Right cardiac atrium (tissue), 5 donors: ENCODE data around the gene ECE2. TPM values are rescaled to one million over a fixed set of nuclear protein-coding genes. Genes with fewer than 3 reads are reported as not detected.
A peak's percentile ranks its signal among the peaks of the same experiment; 100 is the strongest.
"Not testable (repeated sequence)": the region's sequence is repeated elsewhere in the genome, so short reads cannot be mapped to it uniquely, and the experiment has no call there.

Experiments
- ATAC-seq, 2 donors: fragments of 200-7000 bp; cut with Tn5 transposase; one replicate each; pipeline versions ENCODE4 v1.8.0 to v1.9.1; 2020; ENCODE audit warnings: moderate library complexity in 2 of 2, mild to moderate bottlenecking in 1 of 2
- DNase-seq, 3 donors: peaks; one replicate each; pipeline ENCODE4 v3.0.0-alpha.2; 2020
- H3K27ac ChIP-seq: one replicate; pipeline ENCODE4 v1.5.1; 2013; ENCODE audit warnings: mild to moderate bottlenecking, low read length, control low read depth, moderate library complexity
- H3K27me3 ChIP-seq: one replicate; pipeline ENCODE4 v1.6.1; 2013; ENCODE audit not compliant: control insufficient read depth, insufficient read depth
- H3K4me1 ChIP-seq: one replicate; pipeline ENCODE4 v1.6.1; 2013; ENCODE audit warnings: low read length; ENCODE audit not compliant: control insufficient read depth, insufficient read depth
- H3K4me3 ChIP-seq: one replicate; pipeline ENCODE4 v1.5.1; 2013; ENCODE audit warnings: low read length, control low read depth
- H3K9me3 ChIP-seq: one replicate; pipeline ENCODE4 v1.6.1; 2013; ENCODE audit warnings: low read length; ENCODE audit not compliant: control insufficient read depth
- WGBS: extraction: QIAGEN DNeasy Blood & Tissue Kit; methylation state at CpG from one replicate; pipeline ENCODE4 v1.1.7; 2013; 5-methylcytosine and 5-hydroxymethylcytosine counted together
- intact Hi-C, 4 donors: fragments of 100-400 bp; cut with DNase I; formaldehyde crosslinking; loops; one replicate each; pipeline versions ENCODE4 v1.11.0 to v1.14.0; 2022 to 2023
- polyA plus RNA-seq: library from polyadenylated mRNA; stranded (reverse); fragments of 200-250 nt; gene quantifications from one replicate; pipeline ENCODE4 v1.2.3, GENCODE V29; 2013
- total RNA-seq, 4 donors: library from RNA; stranded (reverse); fragmentation: NEBNext Ultra II Directional; extraction: Animal tissue kit (Norgen Biotek cat#: 25700); gene quantifications; one replicate each; pipeline ENCODE4 v1.2.1, GENCODE V29; 2021
- donor health status: healthy with polysubstance abuse.
- donor health status: DM: no; HTN: yes; CAD: no.
- donor health status: DM: no; HTN: no; CAD: no.
- donor health status: DM: no; HTN: yes; CAD: no; lungs with severe emphysema.
- donor health status: DM: yes; HTN: yes; CAD: no.

The ECE2 gene
- total and polyA plus RNA-seq, 5 donors: 1.2 to 6.6 (median 2.6) TPM

- H3K27me3 ChIP-seq: no peaks in the 10 kb centered on the region
- no peaks in the 10 kb centered on the region for H3K9me3 ChIP-seq
- ATAC-seq (no peak), DNase-seq (no peak)
- peaks cover 3% of the 10 kb centered on the region for H3K4me1 ChIP-seq
- H3K27ac ChIP-seq: no peak overlapping the region
- H3K4me3 ChIP-seq: no peak overlapping the region
- intact Hi-C loops: no loop called here
- WGBS: 89% methylated on average over 23 of the region's 23 CpGs
Observed at GRCh38 chr3:184257083-184257915, 18.5 kb upstream of the ECE2 start.

- ATAC-seq (no peak), DNase-seq (no peak)
- Histone ChIP-seq H3K4me3 (no peak overlapping the region), H3K9me3 (no peaks in the 10 kb centered on the region), H3K27ac (no peak overlapping the region), H3K27me3 (no peaks in the 10 kb centered on the region), H3K4me1 (peaks cover 3% of the 10 kb centered on the region)
- intact Hi-C loops: no loop called here
- 87% methylated on average over 5 of the region's 5 CpGs for WGBS
Observed at GRCh38 chr3:184258926-184259325, 16.9 kb upstream of the ECE2 start.

- H3K4me1 ChIP-seq: peaks cover 3% of the 10 kb centered on the region
- peak overlapping the region; percentile 34 for H3K4me3 ChIP-seq
- H3K27me3 ChIP-seq: no peaks in the 10 kb centered on the region
- ATAC-seq (no peak), DNase-seq (no peak)
- intact Hi-C loops: no loop called here
- H3K27ac ChIP-seq: no peak overlapping the region
- 11% methylated on average over 28 of the region's 28 CpGs for WGBS
- H3K9me3 ChIP-seq: no peaks in the 10 kb centered on the region
Observed at GRCh38 chr3:184259396-184259877, 16.4 kb upstream of the ECE2 start.

GRCh38 chr3:184259878-184260723 is 15.7 kb upstream of the ECE2 start:
- DNase-seq (peak; percentile 34 to 76 (median 70)), ATAC-seq (peak; percentile 53)
- WGBS: under 1% methylated on average over 91 of the region's 91 CpGs
- peak overlapping the region; percentile 34 for H3K4me3 ChIP-seq
- intact Hi-C loops: no loop called here
- no peaks in the 10 kb centered on the region for H3K9me3 ChIP-seq
- H3K27me3 ChIP-seq: no peaks in the 10 kb centered on the region
- H3K4me1 ChIP-seq: peaks cover 3% of the 10 kb centered on the region
- no peak overlapping the region for H3K27ac ChIP-seq

GRCh38 chr3:184260724-184261269 is 15.0 kb upstream of the ECE2 start:
- no peaks in the 10 kb centered on the region for H3K9me3 ChIP-seq
- no peaks in the 10 kb centered on the region for H3K27me3 ChIP-seq
- intact Hi-C loops: no loop called here
- under 1% methylated on average over 49 of the region's 49 CpGs for WGBS
- H3K4me3 ChIP-seq: peak overlapping the region; percentile 65
- H3K4me1 ChIP-seq: peaks cover 3% of the 10 kb centered on the region
- H3K27ac ChIP-seq: no peak overlapping the region
- ATAC-seq (no peak), DNase-seq (no peak)

DNA sequence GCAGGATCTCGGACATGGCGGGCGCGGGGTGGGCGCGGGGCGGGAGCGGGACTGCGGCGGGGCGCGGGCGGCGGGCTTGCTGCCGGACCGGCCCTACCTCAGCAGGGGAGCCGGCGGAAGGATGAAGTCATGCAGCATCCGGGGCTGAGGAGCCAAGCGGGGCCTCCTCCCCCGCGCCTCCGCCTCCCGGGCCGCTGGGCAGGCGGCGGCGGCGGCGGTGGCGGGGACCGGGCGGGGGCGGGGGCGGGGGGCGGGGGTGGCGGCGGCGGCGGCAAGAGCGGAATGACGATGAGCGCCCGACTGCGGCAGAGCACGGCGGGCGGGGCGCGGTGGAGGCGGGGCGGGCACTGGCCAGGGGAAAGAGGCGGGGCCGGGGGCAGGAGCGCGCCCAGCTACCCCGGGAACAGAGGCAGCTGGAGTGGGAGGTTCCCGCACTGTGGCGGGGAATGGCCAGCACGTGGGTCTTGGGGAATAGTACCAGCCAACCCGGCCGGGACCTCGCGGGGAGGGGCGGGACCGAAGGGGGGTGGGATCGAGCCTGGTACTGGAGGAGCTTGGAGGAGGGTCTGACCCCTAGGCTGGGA is 14.5 kb upstream of the ECE2 start, which contains the start of gene CAMK2N2:
Gene CAMK2N2 (minus strand): TSS at position 284 of the 584 bp plus-strand sequence. CDS start 268 bp downstream, at position 16.
- DNase-seq: peak; percentile 59 to 81 (median 79)
- Histone ChIP-seq H3K4me3 (peak within 1 kb of the TSS; percentile 65), H3K27ac (no peak within 1 kb of the TSS), H3K27me3 (no peaks in the 10 kb centered on the region), H3K9me3 (no peaks in the 10 kb centered on the region), H3K4me1 (peaks cover 3% of the 10 kb centered on the region)
- WGBS: under 1% methylated on average over 60 of the region's 67 CpGs
- intact Hi-C loops: no loop called here
- peak; percentile 73 to 75 for ATAC-seq

DNA sequence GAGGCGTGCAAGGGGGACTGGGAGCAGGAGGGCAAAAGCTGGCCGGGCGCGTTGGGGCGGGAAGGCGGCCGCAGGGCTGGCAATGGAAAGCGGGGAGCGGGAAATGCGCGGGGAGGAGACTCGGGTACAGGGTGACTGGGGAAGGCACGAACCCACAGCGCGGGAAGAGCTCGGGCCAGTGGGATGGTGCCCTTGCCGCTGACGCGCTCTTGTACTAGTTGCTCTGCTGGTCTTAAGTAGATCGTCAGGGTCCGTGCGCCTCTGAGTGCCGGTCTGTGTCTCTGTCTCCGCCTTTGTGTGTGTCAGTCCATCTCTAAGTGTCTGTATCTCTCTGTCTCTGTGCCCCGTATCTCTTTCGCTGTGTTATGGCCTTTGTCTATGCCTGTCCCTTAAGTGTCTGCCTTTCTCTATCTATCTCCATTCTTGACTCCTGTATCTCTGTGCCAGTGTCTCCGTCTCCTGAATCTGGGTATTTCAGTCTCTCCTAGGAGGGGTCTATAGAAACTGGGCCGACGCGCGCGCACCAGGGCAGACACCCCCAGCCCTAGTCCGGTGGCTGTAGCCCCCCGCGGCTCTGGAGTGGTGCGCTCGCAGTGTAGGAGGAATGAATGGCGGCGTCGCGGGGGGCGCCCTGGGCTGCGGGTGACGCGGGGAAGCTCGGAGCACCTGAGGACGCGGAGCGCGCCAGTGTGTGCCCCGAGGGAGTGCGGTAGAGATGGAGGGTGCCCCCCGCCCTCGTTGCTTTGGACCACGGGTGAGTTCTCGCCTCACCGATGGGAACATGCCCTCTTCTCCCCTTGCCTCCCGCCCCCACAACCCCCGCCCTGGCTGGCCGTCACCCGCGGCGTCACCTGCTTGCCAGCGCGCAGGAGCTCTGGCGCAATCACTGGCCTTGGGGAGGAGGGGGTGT is 13.7 kb upstream of the ECE2 start:
- no peak for DNase-seq
- H3K27ac ChIP-seq: no peak overlapping the region
- H3K4me1 ChIP-seq: peaks cover 3% of the 10 kb centered on the region
- intact Hi-C loops: no loop called here
- peak; percentile 9 to 22 for ATAC-seq
- 2% methylated on average over 66 of the region's 66 CpGs for WGBS
- peak overlapping the region; percentile 65 for H3K4me3 ChIP-seq
- H3K9me3 ChIP-seq: no peaks in the 10 kb centered on the region
- H3K27me3 ChIP-seq: no peaks in the 10 kb centered on the region

DNA sequence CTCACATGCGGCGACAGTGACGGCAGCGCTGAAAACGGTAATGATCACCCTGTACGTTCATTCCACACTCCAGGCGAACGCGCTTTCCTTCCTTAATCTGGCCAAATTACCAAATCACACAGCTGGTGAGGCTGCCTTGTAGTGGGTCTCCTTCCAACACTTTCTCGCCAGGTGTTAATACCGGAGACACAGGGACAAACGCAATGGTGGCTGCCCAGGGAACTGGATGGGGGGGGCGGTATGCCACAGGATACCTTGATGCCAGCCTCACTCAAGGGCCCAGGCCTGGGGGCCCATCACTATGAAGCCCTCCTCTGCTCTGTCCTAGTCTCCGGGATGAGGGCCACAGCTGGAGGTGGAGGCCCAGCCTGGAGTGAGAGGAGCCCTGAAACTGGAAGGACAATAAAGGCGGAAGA is 13.1 kb upstream of the ECE2 start:
- WGBS: 15% methylated on average over 15 of the region's 15 CpGs

DNA sequence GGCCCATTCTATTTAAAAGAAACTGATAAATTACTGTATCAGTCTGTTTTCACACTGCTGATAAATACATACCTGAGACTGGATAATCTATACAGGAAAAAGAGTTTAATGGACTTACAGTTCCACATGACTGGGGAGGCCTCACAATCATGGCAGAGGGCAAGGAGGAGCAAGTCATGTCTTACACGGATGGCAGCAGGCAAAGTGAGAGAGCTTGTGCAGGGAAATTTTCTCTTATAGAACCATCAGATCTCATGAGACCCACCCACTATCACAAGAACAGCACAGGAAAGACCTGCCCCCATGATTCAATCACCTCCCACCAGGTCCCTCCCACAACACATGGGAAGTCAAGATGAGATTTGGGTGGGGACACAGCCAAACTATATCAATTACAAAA is 8.6 kb upstream of the ECE2 start:
- H3K9me3 ChIP-seq, H3K4me3 ChIP-seq, ATAC-seq, H3K27ac ChIP-seq, H3K27me3 ChIP-seq, DNase-seq, H3K4me1 ChIP-seq, intact Hi-C loops: not testable (repeated sequence)
- WGBS: 88% methylated on average over 1 of the region's 1 CpG

More for the DNA sequence above, 13.1 kb upstream of the ECE2 start:
- Histone ChIP-seq H3K4me1 (peaks cover 3% of the 10 kb centered on the region), H3K27ac (no peak overlapping the region), H3K9me3 (no peaks in the 10 kb centered on the region), H3K4me3 (no peak overlapping the region), H3K27me3 (no peaks in the 10 kb centered on the region)
- DNase-seq (no peak), ATAC-seq (no peak)
- intact Hi-C loops: no loop called here

DNA sequence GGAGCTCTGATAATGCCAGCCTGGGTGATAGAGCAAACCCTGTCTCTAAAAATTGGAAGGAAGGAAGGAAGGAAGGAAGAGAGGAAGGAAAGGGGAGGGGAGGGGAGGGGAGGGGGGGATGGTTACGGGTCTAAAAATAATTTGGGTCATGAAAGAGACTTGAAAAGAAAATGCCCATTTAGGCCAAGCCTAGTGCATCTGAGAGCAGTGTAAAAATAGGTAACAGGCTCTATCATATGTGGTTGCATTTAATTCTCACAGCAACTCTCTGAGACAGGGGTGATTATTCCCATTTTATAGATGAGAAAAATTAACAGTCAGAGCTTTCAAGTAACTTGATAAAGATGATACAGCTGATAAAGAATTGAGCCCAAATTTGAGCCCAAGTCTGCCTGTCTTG is 3.6 kb upstream of the ECE2 start:
- 32% methylated on average over 1 of the region's 1 CpG for WGBS
- no peak for DNase-seq
- intact Hi-C loops: no loop called here
- no peaks in the 10 kb centered on the region for H3K9me3 ChIP-seq
- H3K4me3 ChIP-seq: no peak overlapping the region
- H3K27me3 ChIP-seq: no peaks in the 10 kb centered on the region
- H3K27ac ChIP-seq: no peak overlapping the region
- ATAC-seq: no peak
- no peaks in the 10 kb centered on the region for H3K4me1 ChIP-seq
